HepG2 (cell line): ENCODE measurements around the gene CCDC122. TPM values are rescaled to one million over a fixed set of nuclear protein-coding genes. Genes with fewer than 3 reads are reported as not detected.

Experiments
- DMTF1 ChIP-seq: sonication (generic); formaldehyde crosslinking; IDR thresholded peaks from 2 replicates; pipeline ENCODE4 v1.4.0; 2020; ENCODE audit warnings: mild to moderate bottlenecking, missing genetic modification reagents
- DNMT3B ChIP-seq: conservative IDR thresholded peaks from 2 replicates; pipeline ENCODE4 v1.6.1; 2016; ENCODE audit warnings: missing biosample characterization, control low read depth
- HOXA3 ChIP-seq: sonication (generic); formaldehyde crosslinking; IDR thresholded peaks from 2 replicates; pipeline ENCODE4 v1.5.0; 2020; ENCODE audit warnings: missing genetic modification reagents
- MAFK ChIP-seq, 2 experiments: IDR thresholded peaks in 1 of 2; conservative IDR thresholded peaks in 1 of 2; 2 replicates each; pipeline ENCODE4 v1.6.1; 2011; ENCODE audit warnings: improper control_type of control experiment in 2 of 2, low read length in 2 of 2
- MXD4 ChIP-seq: IDR thresholded peaks from 2 replicates; pipeline ENCODE4 v1.6.1; 2016; ENCODE audit warnings: mild to moderate bottlenecking, missing biosample characterization, missing genetic modification reagents
- NFE2 ChIP-seq: sonication (generic); formaldehyde crosslinking; IDR thresholded peaks from 2 replicates; pipeline ENCODE4 v1.4.0; 2020; ENCODE audit warnings: missing genetic modification reagents
- PAX8 ChIP-seq: sonication (generic); formaldehyde crosslinking; IDR thresholded peaks from 2 replicates; pipeline ENCODE4 v1.8.0; 2022; ENCODE audit warnings: mild to moderate bottlenecking, missing genetic modification reagents, borderline replicate concordance
- RARA ChIP-seq: IDR thresholded peaks from 2 replicates; pipeline ENCODE4 v1.6.1; 2016; ENCODE audit warnings: missing genetic modification reagents, missing compliant biosample characterization
- RARG ChIP-seq: sonication (generic); formaldehyde crosslinking; IDR thresholded peaks from 2 replicates; pipeline ENCODE4 v1.4.0; 2020; ENCODE audit warnings: low read depth, mild to moderate bottlenecking, missing genetic modification reagents
- SNAPC5 ChIP-seq: sonication (generic); formaldehyde crosslinking; IDR thresholded peaks from 2 replicates; pipeline ENCODE4 v1.8.1; 2023; ENCODE audit warnings: mild to moderate bottlenecking, missing genetic modification reagents, borderline replicate concordance
- SSRP1 ChIP-seq: IDR thresholded peaks from 2 replicates; pipeline ENCODE4 v1.6.1; 2016; ENCODE audit warnings: control low read depth
- ZFP82 ChIP-seq: sonication (generic); formaldehyde crosslinking; IDR thresholded peaks from 2 replicates; pipeline ENCODE4 v1.5.1; 2020; ENCODE audit warnings: mild to moderate bottlenecking, missing genetic modification reagents, borderline replicate concordance
- ZFP90 ChIP-seq: sonication (generic); formaldehyde crosslinking; IDR thresholded peaks from 2 replicates; pipeline ENCODE4 v1.8.0; 2022; ENCODE audit warnings: missing genetic modification reagents, mild to moderate bottlenecking, inconsistent platforms, borderline replicate concordance
- ZNF205 ChIP-seq: IDR thresholded peaks from 2 replicates; pipeline ENCODE4 v1.6.1; 2018; ENCODE audit warnings: missing biosample characterization, missing genetic modification reagents
- ZNF33B ChIP-seq: sonication (generic); formaldehyde crosslinking; IDR thresholded peaks from 2 replicates; pipeline ENCODE4 v1.5.1; 2020; ENCODE audit warnings: mild to moderate bottlenecking, missing genetic modification reagents
- ZNF572 ChIP-seq: sonication (generic); formaldehyde crosslinking; IDR thresholded peaks from 2 replicates; pipeline ENCODE4 v1.5.1; 2020; ENCODE audit warnings: mild to moderate bottlenecking, missing genetic modification reagents
- polyA plus RNA-seq, 8 experiments: library from polyadenylated mRNA; depleted of rRNA in 3 of 8; stranded (reverse) in 7 of 8; unstranded in 1 of 8; fragments of >200 nt; fragmentation: Illumina TruSeq in 4 of 8; extraction: Trizol in 4 of 8; gene quantifications; 2 replicates each; pipeline versions ENCODE4 v1.2.1 to v1.2.3, GENCODE V29; 2011 to 2016; ENCODE audit warnings: low read depth in 4 of 8, missing spikeins in 1 of 8, mixed read lengths in 1 of 8; ENCODE audit not compliant: insufficient read depth in 1 of 8
- total RNA-seq, 5 experiments: library from RNA; depleted of rRNA; stranded (reverse); fragments of >200 nt; fragmentation: Illumina TruSeq; extraction: Trizol; gene quantifications; 2 replicates each; pipeline ENCODE4 v1.2.3, GENCODE V29; 2016; ENCODE audit warnings: low read depth in 1 of 5
- TF ChIP-seq, protein P1 (sequence below): sonication (generic); formaldehyde crosslinking; conservative IDR thresholded peaks from 2 replicates; pipeline ENCODE4 v1.4.0; 2020; ENCODE audit warnings: mild to moderate bottlenecking, missing genetic modification reagents, moderate library complexity
- TF ChIP-seq, protein P2 (sequence below): sonication (generic); formaldehyde crosslinking; IDR thresholded peaks from 2 replicates; pipeline ENCODE4 v1.5.1; 2020; ENCODE audit warnings: mild to moderate bottlenecking, moderate library complexity, missing genetic modification reagents
- TF ChIP-seq, protein P3 (sequence below): sonication (generic); formaldehyde crosslinking; IDR thresholded peaks from 2 replicates; pipeline ENCODE4 v1.4.0; 2020; ENCODE audit warnings: mild to moderate bottlenecking, low read depth, missing genetic modification reagents

The CCDC122 gene
- total and polyA plus RNA-seq, 2 of the 13 experiments (the other 11 are each of a cell fraction or from before 2014, with no cell fraction given): 0.32 to 3.5 TPM

- TF ChIP-seq, protein P1, sequence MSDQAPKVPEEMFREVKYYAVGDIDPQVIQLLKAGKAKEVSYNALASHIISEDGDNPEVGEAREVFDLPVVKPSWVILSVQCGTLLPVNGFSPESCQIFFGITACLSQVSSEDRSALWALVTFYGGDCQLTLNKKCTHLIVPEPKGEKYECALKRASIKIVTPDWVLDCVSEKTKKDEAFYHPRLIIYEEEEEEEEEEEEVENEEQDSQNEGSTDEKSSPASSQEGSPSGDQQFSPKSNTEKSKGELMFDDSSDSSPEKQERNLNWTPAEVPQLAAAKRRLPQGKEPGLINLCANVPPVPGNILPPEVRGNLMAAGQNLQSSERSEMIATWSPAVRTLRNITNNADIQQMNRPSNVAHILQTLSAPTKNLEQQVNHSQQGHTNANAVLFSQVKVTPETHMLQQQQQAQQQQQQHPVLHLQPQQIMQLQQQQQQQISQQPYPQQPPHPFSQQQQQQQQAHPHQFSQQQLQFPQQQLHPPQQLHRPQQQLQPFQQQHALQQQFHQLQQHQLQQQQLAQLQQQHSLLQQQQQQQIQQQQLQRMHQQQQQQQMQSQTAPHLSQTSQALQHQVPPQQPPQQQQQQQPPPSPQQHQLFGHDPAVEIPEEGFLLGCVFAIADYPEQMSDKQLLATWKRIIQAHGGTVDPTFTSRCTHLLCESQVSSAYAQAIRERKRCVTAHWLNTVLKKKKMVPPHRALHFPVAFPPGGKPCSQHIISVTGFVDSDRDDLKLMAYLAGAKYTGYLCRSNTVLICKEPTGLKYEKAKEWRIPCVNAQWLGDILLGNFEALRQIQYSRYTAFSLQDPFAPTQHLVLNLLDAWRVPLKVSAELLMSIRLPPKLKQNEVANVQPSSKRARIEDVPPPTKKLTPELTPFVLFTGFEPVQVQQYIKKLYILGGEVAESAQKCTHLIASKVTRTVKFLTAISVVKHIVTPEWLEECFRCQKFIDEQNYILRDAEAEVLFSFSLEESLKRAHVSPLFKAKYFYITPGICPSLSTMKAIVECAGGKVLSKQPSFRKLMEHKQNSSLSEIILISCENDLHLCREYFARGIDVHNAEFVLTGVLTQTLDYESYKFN: 0 out of 2 replicates have a peak, but pooled peaks have one; percentile 9
- TF ChIP-seq ZFP90 (CRISPR knock-in tag): peak; percentile 7; the same call in 1 of the 2 replicates
- TF ChIP-seq PAX8: no peak
- TF ChIP-seq NFE2 (CRISPR knock-in tag): peak; percentile 27; the same call in 1 of the 2 replicates
- TF ChIP-seq MXD4 (CRISPR knock-in tag): 0 out of 2 replicates have a peak, but pooled peaks have one; percentile 32
- peak; percentile 84 to 94 for TF ChIP-seq MAFK (conservative IDR thresholded peaks at IDR 0.05 in 1 of 2, IDR thresholded peaks at IDR 0.05 in 1 of 2; ENCODE audit: low read length in 2 of 2)
- TF ChIP-seq HOXA3: peak; percentile 38; the same call in 1 of the 2 replicates
- TF ChIP-seq SNAPC5: peak; percentile 84; the same call in 1 of the 2 replicates
- TF ChIP-seq, protein P2, sequence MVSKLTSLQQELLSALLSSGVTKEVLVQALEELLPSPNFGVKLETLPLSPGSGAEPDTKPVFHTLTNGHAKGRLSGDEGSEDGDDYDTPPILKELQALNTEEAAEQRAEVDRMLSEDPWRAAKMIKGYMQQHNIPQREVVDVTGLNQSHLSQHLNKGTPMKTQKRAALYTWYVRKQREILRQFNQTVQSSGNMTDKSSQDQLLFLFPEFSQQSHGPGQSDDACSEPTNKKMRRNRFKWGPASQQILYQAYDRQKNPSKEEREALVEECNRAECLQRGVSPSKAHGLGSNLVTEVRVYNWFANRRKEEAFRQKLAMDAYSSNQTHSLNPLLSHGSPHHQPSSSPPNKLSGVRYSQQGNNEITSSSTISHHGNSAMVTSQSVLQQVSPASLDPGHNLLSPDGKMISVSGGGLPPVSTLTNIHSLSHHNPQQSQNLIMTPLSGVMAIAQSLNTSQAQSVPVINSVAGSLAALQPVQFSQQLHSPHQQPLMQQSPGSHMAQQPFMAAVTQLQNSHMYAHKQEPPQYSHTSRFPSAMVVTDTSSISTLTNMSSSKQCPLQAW (CRISPR knock-in tag): peak; percentile 57; the same call in 1 of the 2 replicates
- peak; percentile 61 for TF ChIP-seq RARA (CRISPR knock-in tag)
- TF ChIP-seq ZFP82 (CRISPR knock-in tag): no peak
- peak; percentile 93 for TF ChIP-seq ZNF33B (CRISPR knock-in tag)
- TF ChIP-seq SSRP1 (CRISPR knock-in tag): no peak
- TF ChIP-seq ZNF205 (CRISPR knock-in tag): peak; percentile 65; the same call in 1 of the 2 replicates
- no peak for TF ChIP-seq DNMT3B
- peak; percentile 59; the same call in 1 of the 2 replicates for TF ChIP-seq ZNF572 (CRISPR knock-in tag)
- TF ChIP-seq DMTF1 (CRISPR knock-in tag): no peak
- TF ChIP-seq, protein P3, sequence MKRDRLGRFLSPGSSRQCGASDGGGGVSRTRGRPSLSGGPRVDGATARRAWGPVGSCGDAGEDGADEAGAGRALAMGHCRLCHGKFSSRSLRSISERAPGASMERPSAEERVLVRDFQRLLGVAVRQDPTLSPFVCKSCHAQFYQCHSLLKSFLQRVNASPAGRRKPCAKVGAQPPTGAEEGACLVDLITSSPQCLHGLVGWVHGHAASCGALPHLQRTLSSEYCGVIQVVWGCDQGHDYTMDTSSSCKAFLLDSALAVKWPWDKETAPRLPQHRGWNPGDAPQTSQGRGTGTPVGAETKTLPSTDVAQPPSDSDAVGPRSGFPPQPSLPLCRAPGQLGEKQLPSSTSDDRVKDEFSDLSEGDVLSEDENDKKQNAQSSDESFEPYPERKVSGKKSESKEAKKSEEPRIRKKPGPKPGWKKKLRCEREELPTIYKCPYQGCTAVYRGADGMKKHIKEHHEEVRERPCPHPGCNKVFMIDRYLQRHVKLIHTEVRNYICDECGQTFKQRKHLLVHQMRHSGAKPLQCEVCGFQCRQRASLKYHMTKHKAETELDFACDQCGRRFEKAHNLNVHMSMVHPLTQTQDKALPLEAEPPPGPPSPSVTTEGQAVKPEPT (CRISPR knock-in tag): no peak; the same call in 1 of the 2 replicates
- TF ChIP-seq RARG (CRISPR knock-in tag): no peak
These were observed at the start of gene CCDC122 (continued) for GRCh38 chr13:43878892-43879754.
